Activated T-helper 2 cell treated with anti-CD3 and anti-CD28 coated beads, Interferon-gamma antibody, Interleukin-2, Interleukin-4, amounts not matched to agents 10 μg/mL and 5 μg/mL and 100 μg/mL, durations not matched to agents 14 hours and 24 hours and 36 hours (primary cell): ENCODE measurements around the gene CPM. TPM values are rescaled to one million over a fixed set of nuclear protein-coding genes. Genes with fewer than 3 reads are reported as not detected.

Experiments
- DNase-seq: peaks from one replicate; pipeline ENCODE4 v3.0.0; 2021; ENCODE audit warnings: low spot score
- H3K27ac Mint-ChIP-seq: one replicate; pipeline ENCODE4 v1.8.0; 2021; ENCODE audit warnings: mixed read lengths
- H3K27me3 Mint-ChIP-seq: one replicate; pipeline ENCODE4 v1.8.0; 2021; ENCODE audit warnings: low read depth, mixed read lengths
- H3K36me3 Mint-ChIP-seq: one replicate; pipeline ENCODE4 v1.8.0; 2021; ENCODE audit warnings: low read depth, mixed read lengths
- H3K4me1 Mint-ChIP-seq: one replicate; pipeline ENCODE4 v1.8.0; 2021; ENCODE audit warnings: low read depth, mixed read lengths
- H3K4me3 Mint-ChIP-seq: one replicate; pipeline ENCODE4 v1.8.0; 2021; ENCODE audit warnings: low read depth, mild to moderate bottlenecking, moderate library complexity, mixed read lengths
- H3K9me3 Mint-ChIP-seq: one replicate; pipeline ENCODE4 v1.8.0; 2021; ENCODE audit warnings: mixed read lengths
- intact Hi-C: fragments of 100-400 bp; cut with micrococcal nuclease; formaldehyde crosslinking; loops from one replicate; pipeline ENCODE4 v1.15.1; 2023
- total RNA-seq: library from RNA; stranded (reverse); gene quantifications from 2 replicates; pipeline ENCODE4 v1.2.3, GENCODE V29; 2022

Gene CPM
- total RNA-seq, 1 donor from 2014 or later, result 48.1 TPM

DNA sequence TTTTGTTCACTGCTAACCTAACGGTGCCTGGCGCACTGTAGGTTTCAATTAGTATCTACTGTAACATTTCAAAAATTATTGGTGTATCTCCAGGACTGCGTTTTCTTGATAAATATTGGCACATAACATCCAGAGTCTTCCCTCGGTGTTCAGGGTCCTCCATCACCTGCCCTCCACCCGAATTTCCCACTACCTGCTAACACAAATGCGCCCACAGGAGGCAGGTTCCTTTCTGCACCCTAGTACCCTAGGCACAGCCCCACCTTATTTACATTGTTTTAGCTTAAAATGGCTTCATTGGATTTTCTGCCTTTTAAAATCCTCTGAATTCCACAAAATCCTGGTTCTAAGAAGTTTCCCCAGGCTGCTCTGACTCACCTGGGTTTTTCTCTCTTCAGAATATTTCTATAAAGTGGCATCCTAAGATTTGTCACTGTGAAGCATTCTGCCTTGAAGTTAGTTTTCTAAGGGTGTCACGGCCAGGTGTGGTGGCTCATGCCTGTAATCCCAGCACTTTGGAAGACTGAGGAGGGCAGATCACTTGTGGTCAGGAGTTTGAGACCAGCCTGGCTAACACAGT lies 38.6 kb downstream of the CPM start:
- intact Hi-C loops, result no loop called here

DNA sequence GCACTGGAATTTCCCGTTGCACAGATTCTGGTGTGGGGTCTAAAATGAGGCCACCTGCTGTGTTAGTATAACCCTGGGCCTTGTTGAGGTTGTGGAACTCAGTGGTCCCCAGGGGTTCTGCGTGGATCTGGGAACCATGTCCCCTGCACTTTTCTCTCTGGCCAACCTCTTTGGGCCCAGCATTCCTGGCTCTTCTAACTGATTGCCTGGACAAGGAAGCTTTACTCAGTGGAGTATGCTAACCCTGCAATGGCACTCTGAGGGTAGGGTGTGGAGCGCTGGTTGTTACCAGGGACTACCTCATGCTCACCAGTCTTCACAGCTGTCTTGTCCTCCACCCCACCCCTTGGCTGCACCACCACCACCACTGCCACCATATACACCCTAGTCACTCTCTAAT lies 39.2 kb downstream of the CPM start:
- no peak overlapping the region for H3K4me3 Mint-ChIP-seq
- peaks cover 45% of the 10 kb centered on the region for H3K4me1 Mint-ChIP-seq
- DNase-seq, result no peak
- H3K36me3 Mint-ChIP-seq, result peaks cover 53% of the 10 kb centered on the region
- H3K27me3 Mint-ChIP-seq, result no peaks in the 10 kb centered on the region
- intact Hi-C loops, result no loop called here
- H3K27ac Mint-ChIP-seq, result peak overlapping the region; percentile 15
- no peaks in the 10 kb centered on the region for H3K9me3 Mint-ChIP-seq

More for the DNA sequence above, 38.6 kb downstream of the CPM start:
- Mint-ChIP-seq H3K9me3 (no peaks in the 10 kb centered on the region), H3K27ac (peak overlapping the region; percentile 15), H3K27me3 (no peaks in the 10 kb centered on the region), H3K36me3 (peaks cover 51% of the 10 kb centered on the region), H3K4me1 (peaks cover 42% of the 10 kb centered on the region), H3K4me3 (no peak overlapping the region)
- DNase-seq, result no peak

DNA sequence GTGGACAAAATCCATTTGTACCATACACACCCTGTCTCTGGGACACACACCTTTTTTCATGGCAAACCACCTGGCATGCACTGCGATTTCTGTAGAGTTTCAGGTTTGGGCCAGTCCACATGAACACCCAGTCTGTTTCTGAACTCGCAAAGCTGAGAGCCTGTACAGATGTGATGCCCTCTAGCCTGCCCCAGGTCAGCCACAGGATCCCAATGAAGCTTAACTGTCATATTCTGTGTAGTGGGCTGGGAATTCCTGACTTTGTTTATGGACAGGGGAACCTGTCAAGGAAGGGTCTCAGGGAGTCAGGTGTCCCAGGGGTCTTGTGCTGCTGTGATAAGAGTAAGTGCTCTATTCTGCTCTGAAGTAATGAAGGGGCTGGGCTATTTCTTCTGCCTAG lies 39.8 kb downstream of the CPM start:
- Mint-ChIP-seq H3K4me3 (no peak overlapping the region), H3K27ac (no peak overlapping the region), H3K36me3 (peaks cover 56% of the 10 kb centered on the region), H3K27me3 (no peaks in the 10 kb centered on the region), H3K4me1 (peaks cover 50% of the 10 kb centered on the region), H3K9me3 (no peaks in the 10 kb centered on the region)
- no peak for DNase-seq
- intact Hi-C loops, result no loop called here

DNA sequence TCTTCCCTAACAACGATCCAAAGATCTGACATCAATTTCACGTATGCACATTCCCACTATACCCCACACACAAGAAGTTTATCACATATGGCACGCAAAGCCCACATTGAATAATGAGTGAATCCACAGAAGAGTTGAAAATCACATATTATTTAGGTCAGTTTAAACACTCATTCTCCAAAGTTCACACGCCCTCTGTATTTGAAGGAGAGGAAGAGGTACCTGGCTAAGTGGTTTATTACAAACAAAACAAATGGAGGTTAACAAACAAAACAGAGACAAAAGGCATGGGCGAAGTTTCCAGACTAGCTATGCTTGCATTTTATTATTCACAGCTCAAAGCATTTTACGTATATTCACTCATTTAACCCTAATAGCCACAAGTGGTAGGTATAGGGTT lies 41.8 kb downstream of the CPM start:
- Mint-ChIP-seq H3K27me3 (no peaks in the 10 kb centered on the region), H3K36me3 (peaks cover 49% of the 10 kb centered on the region), H3K4me3 (no peak overlapping the region), H3K4me1 (peaks cover 59% of the 10 kb centered on the region), H3K27ac (no peak overlapping the region), H3K9me3 (no peaks in the 10 kb centered on the region)
- no peak for DNase-seq
- intact Hi-C loops, result no loop called here

DNA sequence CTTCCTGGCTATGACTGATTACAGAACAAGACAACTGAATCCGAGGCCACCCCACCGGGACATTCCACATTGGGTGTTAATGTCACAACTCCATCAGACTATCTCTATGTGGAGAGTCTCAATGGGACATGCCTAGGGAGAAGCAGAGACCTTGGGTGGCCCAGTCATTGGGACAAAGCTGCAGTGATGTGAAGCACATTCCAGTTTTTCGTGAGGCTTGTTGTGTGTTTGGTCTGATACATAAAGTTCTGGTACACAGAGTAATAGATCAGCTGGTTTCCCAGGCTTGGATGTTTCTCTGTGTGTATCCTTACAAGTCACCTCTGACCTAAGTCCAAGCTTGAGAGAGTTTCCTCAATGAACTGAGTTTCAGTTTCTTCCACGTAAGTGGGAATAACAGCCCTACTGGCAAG lies 42.3 kb downstream of the CPM start:
- H3K4me3 Mint-ChIP-seq, result no peak overlapping the region
- H3K9me3 Mint-ChIP-seq, result no peaks in the 10 kb centered on the region
- intact Hi-C loops, result no loop called here
- peaks cover 57% of the 10 kb centered on the region for H3K4me1 Mint-ChIP-seq
- no peak overlapping the region for H3K27ac Mint-ChIP-seq
- H3K36me3 Mint-ChIP-seq, result peaks cover 47% of the 10 kb centered on the region
- no peak for DNase-seq
- no peaks in the 10 kb centered on the region for H3K27me3 Mint-ChIP-seq

DNA sequence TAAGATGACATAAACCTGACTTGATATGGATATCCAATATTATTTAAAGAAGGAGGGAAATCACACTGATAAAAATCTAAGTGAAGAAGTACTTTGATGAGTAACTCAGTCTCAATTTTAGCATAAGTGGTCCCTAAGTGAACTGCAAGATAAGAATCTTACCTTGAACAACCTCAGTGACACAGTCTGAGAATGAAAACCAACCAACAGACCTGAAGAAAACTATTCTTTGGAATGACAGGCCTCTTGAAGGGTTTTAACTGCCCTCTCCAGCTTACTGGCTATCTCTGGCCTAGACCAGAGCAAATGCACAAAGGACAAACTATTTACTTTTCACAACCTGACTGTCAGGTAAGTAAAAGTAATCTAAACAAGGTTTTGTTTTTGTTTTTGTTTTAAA lies 44.7 kb downstream of the CPM start:
- no peak for DNase-seq
- H3K36me3 Mint-ChIP-seq, result peaks cover 53% of the 10 kb centered on the region
- peaks cover 54% of the 10 kb centered on the region for H3K4me1 Mint-ChIP-seq
- H3K4me3 Mint-ChIP-seq, result no peak overlapping the region
- H3K9me3 Mint-ChIP-seq, result no peaks in the 10 kb centered on the region
- H3K27me3 Mint-ChIP-seq, result no peaks in the 10 kb centered on the region
- intact Hi-C loops, result loop anchor here (1.0 to 2.0 kb wide), 4 partner anchors 27 to 70 kb away; partner anchors contain the start of gene CPM
- peak overlapping the region; percentile 63 for H3K27ac Mint-ChIP-seq

DNA sequence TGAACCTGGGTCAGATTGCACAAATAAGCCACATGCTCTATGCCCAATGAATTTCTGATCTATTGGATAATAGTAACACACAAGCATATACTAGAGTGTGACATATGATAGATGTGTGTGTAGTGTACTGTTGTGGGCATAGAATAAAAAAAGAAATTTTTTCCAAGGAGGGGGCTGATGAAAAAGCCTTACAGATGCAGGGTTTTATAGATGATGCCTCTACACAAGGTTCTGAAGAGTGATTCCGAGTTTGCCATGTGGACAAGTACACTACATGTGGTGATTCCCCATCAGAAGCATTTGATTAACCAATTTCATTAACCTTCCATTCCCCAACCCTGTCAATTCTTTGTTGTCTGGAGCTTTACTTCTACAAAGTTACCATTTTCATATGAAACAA lies 45.3 kb downstream of the CPM start:
- H3K27me3 Mint-ChIP-seq, result no peaks in the 10 kb centered on the region
- intact Hi-C loops, result loop anchor here (1.0 to 2.0 kb wide), 4 partner anchors 28 to 71 kb away; partner anchors contain the start of gene CPM
- peaks cover 59% of the 10 kb centered on the region for H3K36me3 Mint-ChIP-seq
- no peak for DNase-seq
- H3K27ac Mint-ChIP-seq, result no peak overlapping the region
- H3K4me1 Mint-ChIP-seq, result peaks cover 57% of the 10 kb centered on the region
- no peaks in the 10 kb centered on the region for H3K9me3 Mint-ChIP-seq
- H3K4me3 Mint-ChIP-seq, result no peak overlapping the region

DNA sequence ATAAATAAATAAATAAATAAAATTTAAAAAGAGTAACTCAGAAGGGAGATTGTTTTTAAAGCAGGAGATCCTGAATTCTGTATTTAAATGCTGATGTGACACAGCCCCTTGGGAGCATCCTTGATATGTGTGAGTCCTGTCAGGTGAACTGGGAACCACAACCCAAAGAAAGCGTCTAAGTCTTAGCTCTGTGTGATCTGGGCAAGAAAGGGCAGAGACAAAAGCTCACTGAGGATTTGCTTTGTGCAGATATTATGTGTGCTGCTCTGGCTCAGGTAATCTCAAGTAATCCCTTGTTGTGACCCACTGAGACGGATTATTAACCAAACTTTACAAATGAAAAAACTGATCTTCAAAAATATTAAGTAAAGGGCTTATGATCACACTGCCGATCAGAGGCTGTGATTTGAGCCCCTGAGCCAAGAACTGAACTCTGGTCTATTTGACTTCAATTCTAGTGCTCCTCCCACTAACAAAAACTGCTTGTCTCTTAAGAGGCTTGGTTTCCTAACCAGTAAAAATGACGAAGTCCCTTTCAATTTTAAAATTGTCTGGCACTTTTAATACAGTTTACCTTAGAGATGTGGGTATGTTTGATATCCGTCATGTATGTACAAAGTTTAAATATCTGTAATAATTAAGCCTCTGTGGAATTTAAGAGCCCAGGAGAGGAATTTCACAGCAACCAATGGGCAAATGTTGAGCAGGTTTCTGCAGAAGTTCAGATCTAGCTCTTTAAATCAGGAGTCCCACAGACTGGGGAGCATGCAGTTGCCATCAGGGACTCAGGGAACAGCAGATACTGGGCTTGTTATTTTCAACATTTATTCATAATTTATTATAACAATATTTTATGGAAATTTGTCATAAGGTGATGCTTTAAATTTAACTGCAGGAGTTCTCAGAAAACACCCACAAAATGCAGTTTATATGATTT lies 46.1 kb downstream of the CPM start:
- intact Hi-C loops, result no loop called here
- Mint-ChIP-seq H3K4me3 (no peak overlapping the region), H3K9me3 (peaks cover 4% of the 10 kb centered on the region), H3K36me3 (peaks cover 61% of the 10 kb centered on the region), H3K27ac (no peak overlapping the region), H3K4me1 (peaks cover 53% of the 10 kb centered on the region), H3K27me3 (no peaks in the 10 kb centered on the region)
- no peak for DNase-seq

DNA sequence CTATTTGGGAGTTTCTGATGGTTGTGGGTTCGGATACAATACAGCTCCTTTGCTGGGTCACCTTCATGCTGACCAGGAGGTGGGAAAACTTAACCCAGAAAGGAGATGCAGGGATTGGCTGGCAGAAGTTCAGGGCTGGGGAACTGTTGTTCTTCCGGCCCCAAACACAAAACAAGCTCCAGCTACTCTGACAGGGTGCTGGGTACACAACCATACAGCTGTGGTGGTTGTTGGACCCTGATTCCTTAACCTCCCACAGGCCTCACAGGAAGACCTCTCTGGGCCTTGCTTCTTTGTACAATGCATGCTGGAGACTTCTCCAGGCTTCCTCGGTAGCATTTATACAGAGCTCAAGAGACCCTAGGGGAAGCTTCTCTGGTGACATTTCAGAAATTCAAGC lies 47.6 kb downstream of the CPM start:
- H3K36me3 Mint-ChIP-seq, result peaks cover 63% of the 10 kb centered on the region
- H3K4me3 Mint-ChIP-seq, result no peak overlapping the region
- intact Hi-C loops, result no loop called here
- H3K9me3 Mint-ChIP-seq, result peaks cover 4% of the 10 kb centered on the region
- DNase-seq, result no peak
- H3K4me1 Mint-ChIP-seq, result peaks cover 39% of the 10 kb centered on the region
- no peak overlapping the region for H3K27ac Mint-ChIP-seq
- H3K27me3 Mint-ChIP-seq, result no peaks in the 10 kb centered on the region

DNA sequence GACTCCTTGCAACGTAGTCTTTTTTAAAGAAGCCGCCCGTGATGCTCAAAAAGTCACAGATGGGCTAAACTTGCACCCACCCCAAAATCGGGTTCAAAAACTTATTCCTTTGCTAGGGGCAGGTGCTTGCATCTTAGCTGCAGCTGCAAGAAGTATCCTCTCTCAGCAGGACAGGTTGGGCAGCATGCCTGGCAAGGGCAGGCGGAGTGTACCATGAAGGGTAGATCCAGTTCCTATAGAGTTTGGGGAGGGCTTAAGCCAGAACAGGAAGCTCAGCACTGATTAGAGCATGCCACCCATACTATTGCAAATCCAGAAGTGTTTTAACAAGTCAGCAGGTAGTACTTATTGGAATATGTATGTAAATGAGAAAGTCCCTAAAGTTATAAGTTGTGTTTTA lies 48.7 kb downstream of the CPM start:
- intact Hi-C loops, result no loop called here
- Mint-ChIP-seq H3K9me3 (peaks cover 4% of the 10 kb centered on the region), H3K4me1 (peaks cover 31% of the 10 kb centered on the region), H3K27ac (no peak overlapping the region), H3K36me3 (peaks cover 60% of the 10 kb centered on the region), H3K27me3 (no peaks in the 10 kb centered on the region), H3K4me3 (no peak overlapping the region)
- DNase-seq, result no peak

DNA sequence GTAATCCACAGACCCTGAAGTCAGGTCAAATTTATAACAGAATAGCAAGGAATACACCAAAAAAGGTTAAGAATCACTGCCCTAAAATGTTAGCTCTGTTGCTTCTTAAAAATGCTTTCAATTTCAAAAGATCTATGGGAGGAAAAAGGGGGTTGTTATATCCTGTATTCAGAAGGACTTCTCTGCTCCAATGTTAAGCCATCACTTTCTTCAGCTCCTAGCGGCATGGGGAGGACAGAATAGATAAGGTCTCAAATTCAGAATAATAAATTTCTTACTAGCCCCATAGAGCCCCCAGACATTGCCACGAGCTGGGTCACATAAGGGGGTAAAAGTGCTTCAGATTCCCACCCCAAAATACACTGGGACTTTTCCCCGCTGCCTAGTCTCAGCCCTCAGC lies 49.8 kb downstream of the CPM start:
- no peak overlapping the region for H3K27ac Mint-ChIP-seq
- H3K27me3 Mint-ChIP-seq, result no peaks in the 10 kb centered on the region
- no peak overlapping the region for H3K4me3 Mint-ChIP-seq
- peaks cover 22% of the 10 kb centered on the region for H3K4me1 Mint-ChIP-seq
- intact Hi-C loops, result no loop called here
- H3K9me3 Mint-ChIP-seq, result peaks cover 9% of the 10 kb centered on the region
- no peak for DNase-seq
- peaks cover 63% of the 10 kb centered on the region for H3K36me3 Mint-ChIP-seq

DNA sequence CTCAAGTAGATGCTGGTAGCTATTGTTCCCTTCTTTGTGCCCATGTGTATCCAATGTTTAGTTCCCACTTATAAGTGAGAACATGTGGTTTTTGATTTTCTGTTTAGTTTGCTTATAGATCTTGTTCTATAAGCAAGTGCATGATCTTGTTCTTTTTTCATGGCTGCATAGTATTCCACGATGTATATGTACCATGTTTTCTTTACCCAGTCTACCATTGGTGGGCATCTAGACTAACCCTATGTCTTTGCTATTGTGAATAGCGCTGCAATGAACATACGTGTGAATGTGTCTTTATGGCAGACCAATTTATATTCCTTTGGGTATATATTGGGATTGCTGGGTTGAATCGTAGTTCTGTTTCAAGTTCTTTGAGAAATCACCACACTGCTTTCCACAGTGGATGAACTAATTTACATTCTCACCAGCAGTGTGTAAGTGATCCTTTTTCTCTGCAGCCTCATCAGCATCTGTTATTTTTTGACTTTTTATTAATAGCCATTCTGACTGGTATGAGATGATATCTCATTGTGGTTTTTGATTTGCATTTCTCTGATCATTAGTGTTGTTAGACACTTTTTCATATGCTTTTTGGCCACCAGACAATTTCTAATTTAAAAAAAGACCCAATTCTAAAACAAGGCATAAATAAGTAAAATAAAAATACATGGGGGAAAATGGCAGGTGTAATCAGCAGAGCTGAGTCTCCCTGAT lies 50.6 kb downstream of the CPM start:
- H3K27me3 Mint-ChIP-seq, result no peaks in the 10 kb centered on the region
- no peak for DNase-seq
- no peak overlapping the region for H3K4me3 Mint-ChIP-seq
- H3K4me1 Mint-ChIP-seq, result peaks cover 16% of the 10 kb centered on the region
- H3K27ac Mint-ChIP-seq, result no peak overlapping the region
- H3K36me3 Mint-ChIP-seq, result peaks cover 68% of the 10 kb centered on the region
- peaks cover 9% of the 10 kb centered on the region for H3K9me3 Mint-ChIP-seq
- intact Hi-C loops, result no loop called here
